ENCODE results near the gene CALHM4. TPM values are rescaled to one million over a fixed set of nuclear protein-coding genes. Genes with fewer than 3 reads are reported as not detected.

CALHM4 gene
- total RNA-seq, 1 donor from 2014 or later = not detected

DNA sequence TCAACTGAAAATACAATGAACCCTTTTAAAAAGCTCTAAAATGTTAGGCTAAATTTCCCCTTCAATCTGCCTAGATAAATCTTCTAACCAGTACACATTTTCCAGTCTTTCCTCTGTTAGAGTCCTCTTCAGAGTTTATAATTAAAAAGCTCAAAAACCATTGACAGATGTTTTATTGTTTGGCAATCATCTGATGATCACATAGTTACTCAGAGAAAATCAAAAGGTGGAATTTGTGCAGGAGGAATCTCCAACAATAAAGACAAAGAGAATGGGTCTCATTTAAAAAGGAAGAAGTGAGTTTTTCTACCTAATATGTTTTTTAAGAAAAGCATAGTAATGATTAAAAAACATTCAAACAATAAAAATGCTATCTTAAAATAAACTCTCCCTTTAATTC is 11.1 kb upstream of the CALHM4 start:
- no peak for DNase-seq

- DNase-seq = no peak
Measured at GRCh38 chr6:116543149-116543548, 10.4 kb upstream of the CALHM4 start.

DNA sequence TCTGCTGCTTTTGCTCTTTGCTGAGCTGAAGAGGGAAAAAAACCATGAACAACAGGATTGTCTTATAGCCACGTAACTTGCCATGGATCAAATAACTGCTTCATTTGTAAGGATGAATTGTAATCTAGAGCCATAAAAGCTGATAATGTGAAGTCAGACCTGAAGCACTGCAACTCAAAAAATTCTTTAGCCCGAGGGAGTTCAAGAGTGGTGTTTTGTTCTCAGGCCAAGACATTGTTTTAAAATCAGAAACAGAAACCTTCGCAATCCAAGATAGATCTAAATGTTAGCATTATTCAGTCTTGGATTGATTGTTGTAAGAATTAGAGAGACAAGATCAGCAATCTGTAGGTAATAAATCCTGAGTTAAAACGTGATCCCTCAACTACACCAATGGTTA is 7.9 kb upstream of the CALHM4 start, which contains the start of gene TRAPPC3L:
Gene TRAPPC3L, minus strand, starts transcription at position 34 of the 400 bp plus-strand sequence. CDS start 170 bp downstream, outside the sequence.
- no peak for DNase-seq

DNA sequence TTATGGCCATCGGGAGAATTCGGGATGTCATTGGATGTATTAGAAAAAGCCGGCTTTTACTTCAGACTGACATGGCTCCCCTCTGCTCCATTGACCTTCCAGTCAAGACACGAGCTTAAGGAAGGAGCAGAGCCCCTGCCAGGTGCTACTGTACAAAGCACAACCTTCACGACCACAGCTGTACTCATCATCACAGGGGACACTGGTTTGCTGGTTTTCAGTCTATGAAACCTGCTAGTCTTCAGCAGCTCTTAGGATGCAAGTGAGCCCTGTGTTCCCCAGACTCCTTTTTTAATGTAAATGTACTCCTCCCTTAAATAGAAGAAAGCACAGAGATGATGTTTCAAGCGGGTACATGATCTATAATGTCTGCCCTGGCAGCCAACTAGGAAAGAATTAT is 6.2 kb upstream of the CALHM4 start:
- no peak for DNase-seq

DNA sequence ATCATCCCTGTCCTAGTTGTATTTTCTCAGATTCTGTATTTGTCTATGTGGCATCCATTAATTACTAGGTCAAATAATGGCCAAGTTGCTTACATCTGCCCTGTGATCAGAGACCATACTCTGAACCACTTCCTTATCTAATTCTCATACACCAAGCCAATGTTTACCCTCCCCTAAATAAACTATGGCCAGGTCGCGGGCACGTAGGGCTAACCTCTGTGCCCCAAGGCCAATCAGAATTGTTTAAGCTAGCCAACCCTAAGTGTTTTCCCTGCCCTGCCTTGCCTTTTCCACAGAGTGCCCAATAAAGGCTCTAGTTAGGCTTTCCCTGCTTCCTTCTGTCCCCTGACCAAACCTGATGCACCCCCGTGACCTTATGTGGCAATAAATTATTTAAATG is 2.8 kb upstream of the CALHM4 start:
- no peak for DNase-seq

- no peak for DNase-seq
Measured at GRCh38 chr6:116556065-116556464, 2.5 kb downstream of the CALHM4 start.

DNA sequence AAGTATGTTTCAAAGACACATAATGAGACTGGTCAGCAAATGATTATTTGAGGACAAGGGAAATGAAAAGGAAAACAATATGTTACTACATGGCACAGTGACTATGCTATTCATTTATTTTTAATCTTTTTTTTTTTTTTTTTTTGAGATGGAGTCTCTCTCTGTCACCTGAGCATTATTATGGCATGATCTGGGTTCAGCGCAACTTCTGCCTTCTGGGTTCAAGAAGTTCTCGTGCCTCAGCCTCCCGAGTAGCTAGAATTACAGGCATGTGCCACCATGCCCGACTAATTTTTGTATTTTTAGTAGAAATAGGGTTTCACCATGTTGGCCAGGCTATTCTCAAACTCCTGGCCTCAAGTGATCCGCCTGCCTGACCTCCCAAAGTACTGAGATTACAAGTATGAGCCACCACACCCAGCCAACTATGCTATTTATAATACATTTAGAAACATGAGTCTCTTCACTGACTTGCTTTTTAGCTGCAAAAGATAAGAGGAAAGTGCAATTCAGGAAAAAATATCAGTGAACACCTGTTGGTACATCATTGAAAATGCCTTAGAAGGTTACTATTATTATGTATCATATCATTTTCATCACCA is 3.4 kb downstream of the CALHM4 start:
- DNase-seq = no peak

DNA sequence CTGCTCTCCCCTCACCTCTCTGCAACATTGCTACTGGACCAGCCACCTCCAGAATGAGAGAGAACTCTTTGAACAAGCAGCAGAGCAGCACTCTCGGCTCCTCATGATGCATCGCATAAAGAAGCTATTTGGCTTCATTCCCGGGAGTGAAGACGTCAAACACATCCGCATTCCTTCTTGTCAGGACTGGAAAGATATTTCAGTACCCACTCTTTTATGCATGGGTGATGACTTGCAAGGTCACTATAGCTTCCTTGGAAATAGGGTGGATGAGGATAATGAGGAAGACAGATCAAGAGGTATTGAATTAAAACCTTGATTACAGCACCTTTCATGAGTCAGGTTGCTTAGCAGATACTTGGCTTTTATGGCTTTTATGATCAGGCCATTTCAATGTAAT is 4.3 kb downstream of the CALHM4 start:
- peak; percentile 60 for DNase-seq

DNA sequence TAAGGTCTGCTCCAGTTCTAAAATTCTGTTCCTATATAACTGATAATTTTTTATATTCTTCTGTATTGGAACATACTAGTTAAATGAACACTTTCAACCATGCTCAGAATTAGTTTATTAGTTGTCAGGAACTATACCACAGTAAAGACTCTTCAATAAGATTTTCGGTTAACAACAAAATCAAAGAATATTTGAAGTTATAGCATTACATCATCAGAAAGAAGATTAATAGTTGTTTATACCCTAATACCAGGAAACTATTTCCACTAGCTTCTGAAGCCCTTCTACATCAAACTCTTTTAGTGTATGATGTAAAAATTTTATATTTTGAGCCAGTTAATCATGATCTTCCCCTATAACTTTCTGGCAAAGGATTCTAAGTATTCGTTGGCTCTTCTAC is 6.6 kb downstream of the CALHM4 start:
- DNase-seq = no peak

DNA sequence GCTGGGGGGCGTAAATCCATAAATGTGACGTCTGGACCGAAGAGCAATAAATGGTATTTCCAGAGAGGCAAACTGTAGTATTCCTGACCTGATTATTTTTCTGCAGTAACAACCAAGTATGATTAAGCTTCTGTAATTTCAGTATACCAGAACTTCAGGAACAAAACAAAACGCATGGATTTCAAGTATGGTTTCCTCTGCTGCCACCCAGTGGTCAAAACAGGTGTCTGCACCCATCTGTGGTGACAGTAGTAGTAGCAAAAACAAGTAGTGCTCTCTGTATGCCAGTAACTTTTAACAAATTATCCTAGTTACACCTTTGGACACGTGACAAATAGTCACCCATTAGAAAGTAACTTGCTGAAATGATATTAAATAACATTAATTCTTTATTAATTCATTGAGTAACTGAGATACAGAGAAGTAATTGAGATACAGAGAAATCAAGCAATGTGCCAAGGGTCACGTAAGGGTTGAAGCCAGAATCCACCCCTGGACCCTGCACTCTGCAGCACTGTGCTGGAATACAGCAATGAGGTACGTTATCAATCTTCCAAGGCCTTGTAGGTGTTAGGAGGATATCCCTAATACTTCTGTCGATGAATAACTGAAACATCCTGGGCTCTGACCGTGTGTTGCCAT is 7.9 kb downstream of the CALHM4 start:
- peak; percentile 88 for DNase-seq

GRCh38 chr6:116562019-116562403 is 8.5 kb downstream of the CALHM4 start:
- DNase-seq = no peak

DNA sequence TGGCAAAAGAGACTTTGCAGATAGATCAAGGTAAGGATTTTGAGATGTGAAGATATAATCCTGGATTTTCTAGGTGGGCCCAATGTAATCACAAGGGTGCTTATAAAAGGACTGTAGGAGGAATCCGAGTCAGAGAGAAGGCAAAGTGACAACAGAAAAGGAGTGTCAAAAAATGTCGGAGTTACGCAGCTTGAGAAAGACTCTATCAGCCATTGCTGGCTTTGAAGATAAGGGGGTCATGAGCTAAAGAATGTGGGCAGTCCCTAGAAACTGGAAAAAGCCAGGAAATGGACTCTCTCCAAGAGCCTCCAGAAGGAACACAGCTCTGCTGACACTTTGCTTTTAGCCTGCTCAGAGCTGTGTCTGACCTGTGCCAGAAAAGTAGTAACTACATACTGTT is 9.1 kb downstream of the CALHM4 start:
- no peak for DNase-seq

DNA sequence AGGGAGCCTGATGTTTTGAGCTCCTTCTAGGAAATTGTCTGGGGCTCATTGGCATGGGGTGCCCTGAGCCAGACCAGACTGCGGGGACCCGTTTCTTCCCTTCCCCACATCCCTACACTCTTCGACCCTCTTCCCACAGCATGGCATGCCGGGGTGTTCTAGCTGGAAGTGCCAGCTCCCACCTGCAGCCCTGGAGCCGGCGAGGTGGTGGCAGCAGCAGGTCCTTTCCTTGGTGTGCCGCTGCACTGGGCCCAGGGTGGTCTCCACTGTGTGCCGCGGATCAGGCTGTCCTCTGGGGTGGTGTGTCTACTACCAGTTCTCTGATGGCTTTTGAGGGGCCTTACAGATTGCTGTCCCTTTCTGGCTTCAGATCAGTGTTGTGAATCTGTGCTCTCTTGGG is 10.3 kb downstream of the CALHM4 start:
- no peak for DNase-seq

- DNase-seq = no peak
Measured at GRCh38 chr6:116564311-116564710, 10.8 kb downstream of the CALHM4 start.

GRCh38 chr6:116564921-116565872 is 11.6 kb downstream of the CALHM4 start:
- peak; percentile 45 for DNase-seq

GRCh38 chr6:116568111-116568510 is 14.6 kb downstream of the CALHM4 start:
- no peak for DNase-seq

GRCh38 chr6:116568821-116569755 is 15.5 kb downstream of the CALHM4 start:
- no peak for DNase-seq

DNA sequence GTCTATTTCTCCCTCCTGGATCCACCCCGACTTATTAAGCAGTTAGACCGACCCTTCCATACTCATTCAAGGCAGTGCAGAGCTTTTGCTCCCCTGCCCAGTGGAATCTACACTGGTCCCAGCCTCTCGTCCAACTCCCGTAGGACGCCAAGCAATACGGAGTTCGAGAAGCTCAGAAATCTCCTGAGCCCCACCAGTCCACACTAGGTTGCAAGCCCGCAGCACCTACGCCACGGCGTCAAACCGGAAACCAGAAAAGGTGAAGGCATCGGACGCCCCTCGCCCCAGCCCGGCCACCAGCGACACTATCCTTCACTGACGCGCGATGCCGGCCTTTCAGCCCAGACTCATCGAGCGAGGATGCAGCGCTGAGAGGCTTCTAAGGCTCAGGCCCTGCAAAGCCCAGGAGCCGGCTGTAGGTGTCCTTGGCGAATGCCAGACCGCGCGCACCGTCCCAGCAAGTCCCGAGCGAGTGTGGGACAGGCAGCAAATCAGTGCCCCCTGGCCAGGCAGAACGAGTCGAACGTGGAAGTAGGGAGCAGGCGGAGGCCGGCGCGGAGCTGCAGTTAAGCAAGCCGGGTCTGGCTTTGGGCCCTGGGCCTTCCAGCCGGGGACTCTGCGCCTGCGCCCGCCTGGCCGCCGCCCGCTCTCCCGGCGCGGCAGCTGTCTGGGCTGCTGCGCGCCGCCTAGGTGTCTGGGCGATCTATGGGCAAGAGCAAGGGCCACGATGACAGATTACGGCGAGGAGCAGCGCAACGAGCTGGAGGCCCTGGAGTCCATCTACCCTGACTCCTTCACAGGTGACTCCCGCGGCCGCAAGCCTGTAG is 17.5 kb downstream of the CALHM4 start, which contains the start of gene RWDD1:
Gene RWDD1, plus strand, starts transcription at position 649 of the 827 bp plus-strand sequence. Its CDS starts 79 bp downstream, at position 728.
- DNase-seq = peak; percentile 99

DNA sequence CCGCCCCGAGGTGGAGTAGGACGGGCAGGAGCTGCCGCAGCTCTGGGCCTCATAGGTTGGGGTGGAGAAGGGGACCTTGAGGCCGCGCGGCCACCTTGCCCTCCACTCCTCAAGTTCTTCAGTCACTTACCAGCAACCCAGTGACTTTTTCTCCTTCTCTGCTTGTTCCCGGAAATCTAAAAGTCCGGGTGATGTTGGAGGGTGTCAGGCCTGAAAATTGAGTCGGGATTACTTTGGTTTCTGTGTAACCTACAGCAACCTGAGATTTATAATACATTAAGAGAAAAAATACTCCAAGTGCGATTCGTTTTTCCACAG is 18.1 kb downstream of the CALHM4 start:
- no peak for DNase-seq

DNA sequence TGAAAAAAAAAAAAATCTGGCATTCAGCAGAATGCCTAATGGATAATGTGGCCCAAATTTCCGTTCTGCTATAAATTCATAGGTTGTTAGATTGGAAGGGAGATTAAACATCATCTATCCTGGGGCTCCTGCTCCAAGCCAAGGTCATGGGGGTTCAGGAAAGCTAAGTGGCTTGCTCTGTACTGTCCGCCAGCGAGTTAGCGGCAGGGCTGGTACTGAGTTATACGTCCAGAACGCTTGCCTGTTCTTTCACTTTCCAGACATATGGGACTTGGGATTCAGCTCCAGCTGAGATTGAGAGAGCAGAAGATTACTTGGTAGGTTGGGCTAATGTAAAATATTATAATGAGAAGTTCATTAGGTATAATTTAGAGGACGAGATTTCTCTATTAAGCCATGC is 18.6 kb downstream of the CALHM4 start:
- DNase-seq = peak; percentile 50

GRCh38 chr6:116575227-116575626 is 21.7 kb downstream of the CALHM4 start:
- DNase-seq = no peak

Data from tongue (tissue), 2 donors.